OCI-LY3 (cell line): ENCODE results near the gene MBNL1.

Experiments
- H2AFZ ChIP-seq: fragments of 200-600, 300-600 bp; shearing (Covaris generic); 2 replicates; pipeline ENCODE4 v1.6.0; 2014; ENCODE audit warnings: antibody characterized with exemption, low read depth, low read length
- H3K27ac ChIP-seq: fragments of 200-600, 300-600 bp; sonication (generic); 2 replicates; pipeline ENCODE4 v1.5.1; 2014; ENCODE audit warnings: mild to moderate bottlenecking, low read length, moderate library complexity, mixed read lengths
- H3K27me3 ChIP-seq: fragments of 200-600, 300-600 bp; sonication (generic); 2 replicates; pipeline ENCODE4 v1.6.1; 2014; ENCODE audit warnings: low read depth, low read length, mixed read lengths
- H3K36me3 ChIP-seq: fragments of 200-600, 300-600 bp; sonication (generic); replicated peaks from 2 replicates; pipeline ENCODE3; 2014; ENCODE audit warnings: low read depth, low read length, mixed read lengths
- H3K4me1 ChIP-seq: fragments of 300-600, 200-600 bp; sonication (generic); 2 replicates; pipeline ENCODE4 v1.6.1; 2014; ENCODE audit warnings: low read length, mixed read lengths
- H3K4me2 ChIP-seq: fragments of 200-600, 300-600 bp; sonication (generic); 2 replicates; pipeline ENCODE4 v1.6.1; 2014; ENCODE audit warnings: low read length, mixed read lengths
- H3K4me3 ChIP-seq: fragments of 300-600, 200-600 bp; sonication (generic); 2 replicates; pipeline ENCODE4 v1.5.1; 2014; ENCODE audit warnings: antibody characterized with exemption, mild to moderate bottlenecking, low read length, moderate library complexity
- H3K79me2 ChIP-seq: fragments of 300-600, 200-600 bp; shearing (Covaris generic); 2 replicates; pipeline ENCODE4 v1.6.1; 2014; ENCODE audit warnings: mild to moderate bottlenecking, low read length, mixed read lengths
- H3K9ac ChIP-seq: fragments of 300-600, 200-600 bp; shearing (Covaris generic); 2 replicates; pipeline ENCODE4 v1.6.0; 2014; ENCODE audit warnings: mild to moderate bottlenecking, low read length, moderate library complexity
- H3K9me3 ChIP-seq: fragments of 200-600, 300-600 bp; shearing (Covaris generic); 2 replicates; pipeline ENCODE4 v1.6.1; 2014; ENCODE audit warnings: low read length, mixed read lengths; ENCODE audit not compliant: insufficient read depth
- H4K20me1 ChIP-seq: fragments of 200-600, 300-600 bp; sonication (generic); 2 replicates; pipeline ENCODE4 v1.6.1; 2016; ENCODE audit warnings: low read length, mixed read lengths; ENCODE audit not compliant: insufficient read depth
- CTCF ChIP-seq: fragments of 200-600, 300-600 bp; sonication (generic); IDR thresholded peaks from 2 replicates; pipeline ENCODE4 v1.5.1; 2014; ENCODE audit warnings: antibody characterized with exemption, low read length, low read depth
- EZH2phosphoT487 ChIP-seq: fragments of 200-600 bp; shearing (Covaris generic); IDR thresholded peaks from 2 replicates; pipeline ENCODE4 v1.6.1; 2018; ENCODE audit warnings: antibody characterized with exemption, mixed run types, low read depth

Gene MBNL1

GRCh38 chr3:152508705-152509104 lies 240.0 kb downstream of the MBNL1 start:
- Histone ChIP-seq H3K79me2 (no peaks in the 10 kb centered on the region), H3K27me3 (no peaks in the 10 kb centered on the region), H3K36me3 (no peaks in the 10 kb centered on the region), H3K4me3 (no peak overlapping the region), H2AFZ (no peak overlapping the region), H3K4me1 (peaks cover 66% of the 10 kb centered on the region), H3K9ac (no peak overlapping the region), H3K4me2 (peak overlapping the region; percentile 16), H3K9me3 (no peaks in the 10 kb centered on the region), H4K20me1 (no peaks in the 10 kb centered on the region), H3K27ac (peak overlapping the region; percentile 9; the same call in 1 of the 2 replicates)
- no peak for TF ChIP-seq EZH2phosphoT487
- peak; percentile 62 for TF ChIP-seq CTCF

- Histone ChIP-seq H3K4me3 (peak overlapping the region; percentile 48), H3K36me3 (no peaks in the 10 kb centered on the region), H3K4me2 (peak overlapping the region; percentile 71), H3K4me1 (peaks cover 87% of the 10 kb centered on the region), H3K9ac (peak overlapping the region; percentile 56), H3K9me3 (no peaks in the 10 kb centered on the region), H3K27ac (peak overlapping the region; percentile 95), H3K79me2 (no peaks in the 10 kb centered on the region), H2AFZ (peak overlapping the region; percentile 55; the same call in 1 of the 2 replicates), H4K20me1 (no peaks in the 10 kb centered on the region), H3K27me3 (no peaks in the 10 kb centered on the region)
- TF ChIP-seq EZH2phosphoT487 = no peak
- no peak for TF ChIP-seq CTCF
Observed at GRCh38 chr3:152511904-152512303, 243.2 kb downstream of the MBNL1 start.

- no peaks in the 10 kb centered on the region for H3K27me3 ChIP-seq
- peak overlapping the region; percentile 62 for H3K4me2 ChIP-seq
- no peak overlapping the region for H2AFZ ChIP-seq
- H3K9ac ChIP-seq = peak overlapping the region; percentile 28
- no peaks in the 10 kb centered on the region for H4K20me1 ChIP-seq
- no peaks in the 10 kb centered on the region for H3K36me3 ChIP-seq
- H3K79me2 ChIP-seq = no peaks in the 10 kb centered on the region
- peak overlapping the region; percentile 27; the same call in 1 of the 2 replicates for H3K4me3 ChIP-seq
- peaks cover 90% of the 10 kb centered on the region for H3K4me1 ChIP-seq
- peak overlapping the region; percentile 95 for H3K27ac ChIP-seq
- no peaks in the 10 kb centered on the region for H3K9me3 ChIP-seq
- TF ChIP-seq EZH2phosphoT487 = no peak
Observed at GRCh38 chr3:152513301-152513960, 244.7 kb downstream of the MBNL1 start.
